SIG-M5 treated with dmso at 0.1 percent for 504 hours (cell line): Measurements from ENCODE around the gene TBC1D17.

Source experiments
- DNase-seq: peaks from one replicate; lab custom pipeline; 2025; ENCODE audit not compliant: unreplicated experiment; lab: John Stamatoyannopoulos, UW

The TBC1D17 gene

GRCh38 chr19:49847731-49848696 is 29.5 kb upstream of the TBC1D17 start:
- DNase-seq: peak; percentile 74

GRCh38 chr19:49848938-49849337 is 28.6 kb upstream of the TBC1D17 start:
- no peak for DNase-seq

GRCh38 chr19:49849433-49850220 is 27.9 kb upstream of the TBC1D17 start:
- no peak for DNase-seq

- no peak for DNase-seq
These were observed 27.3 kb upstream of the TBC1D17 start for GRCh38 chr19:49850221-49850486.

- DNase-seq: peak; percentile 89
These were observed 26.8 kb upstream of the TBC1D17 start, which contains the start of gene PTOV1 for GRCh38 chr19:49850487-49851342. Gene PTOV1, plus strand, starts transcription at chr19:49851159.

GRCh38 chr19:49851456-49852259 is 25.8 kb upstream of the TBC1D17 start:
- DNase-seq: no peak

- DNase-seq: no peak
These were observed 24.8 kb upstream of the TBC1D17 start for GRCh38 chr19:49852631-49853126.

- DNase-seq: no peak
These were observed 23.6 kb upstream of the TBC1D17 start for GRCh38 chr19:49853852-49854377.

GRCh38 chr19:49854378-49855263 is 22.9 kb upstream of the TBC1D17 start:
- no peak for DNase-seq

GRCh38 chr19:49855277-49855675 is 22.2 kb upstream of the TBC1D17 start:
- no peak for DNase-seq

GRCh38 chr19:49855676-49856573 is 21.6 kb upstream of the TBC1D17 start:
- no peak for DNase-seq

GRCh38 chr19:49856574-49857021 is 20.9 kb upstream of the TBC1D17 start:
- no peak for DNase-seq

- no peak for DNase-seq
These were observed 20.3 kb upstream of the TBC1D17 start for GRCh38 chr19:49857061-49857837.

- DNase-seq: no peak
These were observed 19.7 kb upstream of the TBC1D17 start for GRCh38 chr19:49857838-49858087.

GRCh38 chr19:49858088-49858985 is 19.2 kb upstream of the TBC1D17 start:
- no peak for DNase-seq

GRCh38 chr19:49859682-49860335 is 17.7 kb upstream of the TBC1D17 start:
- DNase-seq: no peak
